HepG2 (cell line): ENCODE results near the gene SOX12. TPM values are rescaled to one million over a fixed set of nuclear protein-coding genes. Genes with fewer than 3 reads are reported as not detected.

Experiments
- CHCHD3 ChIP-seq: sonication (generic); formaldehyde crosslinking; IDR thresholded peaks from 2 replicates; pipeline ENCODE4 v1.8.0; 2022; ENCODE audit warnings: mild to moderate bottlenecking, missing genetic modification reagents, moderate library complexity
- FOXA1 ChIP-seq, 2 experiments: fragments of 450-650 bp in 1 of 2; sonication (generic) in 1 of 2; formaldehyde crosslinking in 1 of 2; IDR thresholded peaks; 2 replicates each; pipeline versions ENCODE4 v1.4.0 to v1.6.1; 2016 to 2020; ENCODE audit warnings: missing genetic modification reagents in 1 of 2
- GATAD1 ChIP-seq: IDR thresholded peaks from 2 replicates; pipeline ENCODE4 v1.6.1; 2016; ENCODE audit warnings: missing genetic modification reagents, missing compliant biosample characterization
- GPBP1L1 ChIP-seq: sonication (generic); formaldehyde crosslinking; IDR thresholded peaks from 2 replicates; pipeline ENCODE4 v1.5.0; 2020; ENCODE audit warnings: mild to moderate bottlenecking, missing genetic modification reagents
- HDAC6 ChIP-seq: fragments of 200-600 bp; sonication (generic); IDR thresholded peaks from 2 replicates; pipeline ENCODE4 v1.7.0; 2017; ENCODE audit warnings: mild to moderate bottlenecking, antibody characterized with exemption, low read length, low read depth
- HNRNPH1 ChIP-seq: fragments of 200-400 bp; formaldehyde crosslinking; optimal IDR thresholded peaks from 2 replicates; pipeline ENCODE3; 2017; ENCODE audit warnings: mild to moderate bottlenecking, low read depth, low read length
- HNRNPL ChIP-seq: fragments of 200-400 bp; formaldehyde crosslinking; IDR thresholded peaks from 2 replicates; pipeline ENCODE4 v1.6.1; 2017; ENCODE audit warnings: mild to moderate bottlenecking, low read depth, low read length
- KLF9 ChIP-seq: IDR thresholded peaks from 2 replicates; pipeline ENCODE4 v1.6.1; 2016; ENCODE audit warnings: low read depth
- RAD21 ChIP-seq: fragments of 450-650 bp; formaldehyde crosslinking; IDR thresholded peaks from 2 replicates; pipeline ENCODE4 v1.5.0; 2020; ENCODE audit warnings: mild to moderate bottlenecking
- STAG1 ChIP-seq: sonication (generic); formaldehyde crosslinking; IDR thresholded peaks from 2 replicates; pipeline ENCODE4 v1.4.0; 2020; ENCODE audit warnings: missing genetic modification reagents
- TBX3 ChIP-seq: fragments of 450-650 bp; IDR thresholded peaks from 2 replicates; pipeline ENCODE4 v1.6.1; 2017; ENCODE audit warnings: antibody characterized with exemption, mild to moderate bottlenecking, inconsistent platforms, borderline replicate concordance
- TEAD3 ChIP-seq: optimal IDR thresholded peaks from 2 replicates; pipeline ENCODE3; 2016; ENCODE audit warnings: borderline replicate concordance
- YEATS2 ChIP-seq: sonication (generic); formaldehyde crosslinking; IDR thresholded peaks from 2 replicates; pipeline ENCODE4 v1.4.0; 2020; ENCODE audit warnings: missing genetic modification reagents, borderline replicate concordance
- ZNF124 ChIP-seq: sonication (generic); formaldehyde crosslinking; IDR thresholded peaks from 2 replicates; pipeline ENCODE4 v1.4.0; 2020; ENCODE audit warnings: missing genetic modification reagents
- ZNF253 ChIP-seq: sonication (generic); formaldehyde crosslinking; IDR thresholded peaks from 2 replicates; pipeline ENCODE4 v1.8.0; 2022; ENCODE audit warnings: mild to moderate bottlenecking, missing genetic modification reagents, borderline replicate concordance
- ZNF414 ChIP-seq: sonication (generic); formaldehyde crosslinking; IDR thresholded peaks from 2 replicates; pipeline ENCODE4 v1.5.0; 2020; ENCODE audit warnings: missing genetic modification reagents
- ZNF557 ChIP-seq: sonication (generic); formaldehyde crosslinking; IDR thresholded peaks from 2 replicates; pipeline ENCODE4 v1.4.0; 2020; ENCODE audit warnings: missing genetic modification reagents
- ZNF569 ChIP-seq: sonication (generic); formaldehyde crosslinking; IDR thresholded peaks from 2 replicates; pipeline ENCODE4 v1.5.0; 2020; ENCODE audit warnings: mild to moderate bottlenecking, missing genetic modification reagents, moderate library complexity, borderline replicate concordance
- ZNF747 ChIP-seq: sonication (generic); formaldehyde crosslinking; IDR thresholded peaks from 2 replicates; pipeline ENCODE4 v1.8.1; 2023; ENCODE audit warnings: missing genetic modification reagents, mild to moderate bottlenecking, borderline replicate concordance
- polyA plus RNA-seq, 8 experiments: library from polyadenylated mRNA; depleted of rRNA in 3 of 8; stranded (reverse) in 7 of 8; unstranded in 1 of 8; fragments of >200 nt; fragmentation: Illumina TruSeq in 4 of 8; extraction: Trizol in 4 of 8; gene quantifications; 2 replicates each; pipeline versions ENCODE4 v1.2.1 to v1.2.3, GENCODE V29; 2011 to 2016; ENCODE audit warnings: low read depth in 4 of 8, missing spikeins in 1 of 8, mixed read lengths in 1 of 8; ENCODE audit not compliant: insufficient read depth in 1 of 8
- total RNA-seq, 5 experiments: library from RNA; depleted of rRNA; stranded (reverse); fragments of >200 nt; fragmentation: Illumina TruSeq; extraction: Trizol; gene quantifications; 2 replicates each; pipeline ENCODE4 v1.2.3, GENCODE V29; 2016; ENCODE audit warnings: low read depth in 1 of 5
- TF ChIP-seq, protein P1 (sequence below): sonication (generic); formaldehyde crosslinking; IDR thresholded peaks from 2 replicates; pipeline ENCODE4; 2020; ENCODE audit warnings: missing genetic modification reagents, mild to moderate bottlenecking, borderline replicate concordance
- TF ChIP-seq, protein P2 (sequence below): sonication (generic); formaldehyde crosslinking; conservative IDR thresholded peaks from 2 replicates; pipeline ENCODE4 v1.8.0; 2022; ENCODE audit warnings: mild to moderate bottlenecking, moderate library complexity, missing genetic modification reagents

Gene SOX12
- total and polyA plus RNA-seq, 2 of the 13 experiments (the other 11 are each of a cell fraction or from before 2014, with no cell fraction given): 10.0 to 18.7 TPM

GRCh38 chr20:297098-297924 lies 28.0 kb upstream of the SOX12 start, which contains the start of gene ZCCHC3 (continued):
- TF ChIP-seq, protein P1, sequence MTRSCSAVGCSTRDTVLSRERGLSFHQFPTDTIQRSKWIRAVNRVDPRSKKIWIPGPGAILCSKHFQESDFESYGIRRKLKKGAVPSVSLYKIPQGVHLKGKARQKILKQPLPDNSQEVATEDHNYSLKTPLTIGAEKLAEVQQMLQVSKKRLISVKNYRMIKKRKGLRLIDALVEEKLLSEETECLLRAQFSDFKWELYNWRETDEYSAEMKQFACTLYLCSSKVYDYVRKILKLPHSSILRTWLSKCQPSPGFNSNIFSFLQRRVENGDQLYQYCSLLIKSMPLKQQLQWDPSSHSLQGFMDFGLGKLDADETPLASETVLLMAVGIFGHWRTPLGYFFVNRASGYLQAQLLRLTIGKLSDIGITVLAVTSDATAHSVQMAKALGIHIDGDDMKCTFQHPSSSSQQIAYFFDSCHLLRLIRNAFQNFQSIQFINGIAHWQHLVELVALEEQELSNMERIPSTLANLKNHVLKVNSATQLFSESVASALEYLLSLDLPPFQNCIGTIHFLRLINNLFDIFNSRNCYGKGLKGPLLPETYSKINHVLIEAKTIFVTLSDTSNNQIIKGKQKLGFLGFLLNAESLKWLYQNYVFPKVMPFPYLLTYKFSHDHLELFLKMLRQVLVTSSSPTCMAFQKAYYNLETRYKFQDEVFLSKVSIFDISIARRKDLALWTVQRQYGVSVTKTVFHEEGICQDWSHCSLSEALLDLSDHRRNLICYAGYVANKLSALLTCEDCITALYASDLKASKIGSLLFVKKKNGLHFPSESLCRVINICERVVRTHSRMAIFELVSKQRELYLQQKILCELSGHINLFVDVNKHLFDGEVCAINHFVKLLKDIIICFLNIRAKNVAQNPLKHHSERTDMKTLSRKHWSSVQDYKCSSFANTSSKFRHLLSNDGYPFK (CRISPR knock-in tag): peak; percentile 86
- TF ChIP-seq HNRNPL: peak; percentile 76; the same call in 1 of the 2 replicates
- TF ChIP-seq FOXA1 (IDR thresholded peaks at IDR 0.05): no peak
- peak; percentile 53 for TF ChIP-seq FOXA1 (CRISPR knock-in tag; IDR thresholded peaks at IDR 0.05)
- TF ChIP-seq CHCHD3: no peak
- peak; percentile 100 for TF ChIP-seq ZNF747
- peak; percentile 95 for TF ChIP-seq ZNF124 (CRISPR knock-in tag)
- 0 out of 2 replicates have a peak, but pooled peaks have one; percentile 87 for TF ChIP-seq ZNF569 (CRISPR knock-in tag)
- 0 out of 2 replicates have a peak, but pooled peaks have one; percentile 34 for TF ChIP-seq TBX3
- TF ChIP-seq, protein P2, sequence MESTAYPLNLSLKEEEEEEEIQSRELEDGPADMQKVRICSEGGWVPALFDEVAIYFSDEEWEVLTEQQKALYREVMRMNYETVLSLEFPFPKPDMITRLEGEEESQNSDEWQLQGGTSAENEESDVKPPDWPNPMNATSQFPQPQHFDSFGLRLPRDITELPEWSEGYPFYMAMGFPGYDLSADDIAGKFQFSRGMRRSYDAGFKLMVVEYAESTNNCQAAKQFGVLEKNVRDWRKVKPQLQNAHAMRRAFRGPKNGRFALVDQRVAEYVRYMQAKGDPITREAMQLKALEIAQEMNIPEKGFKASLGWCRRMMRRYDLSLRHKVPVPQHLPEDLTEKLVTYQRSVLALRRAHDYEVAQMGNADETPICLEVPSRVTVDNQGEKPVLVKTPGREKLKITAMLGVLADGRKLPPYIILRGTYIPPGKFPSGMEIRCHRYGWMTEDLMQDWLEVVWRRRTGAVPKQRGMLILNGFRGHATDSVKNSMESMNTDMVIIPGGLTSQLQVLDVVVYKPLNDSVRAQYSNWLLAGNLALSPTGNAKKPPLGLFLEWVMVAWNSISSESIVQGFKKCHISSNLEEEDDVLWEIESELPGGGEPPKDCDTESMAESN (CRISPR knock-in tag): peak; percentile 95
- peak; percentile 90 for TF ChIP-seq ZNF253 (CRISPR knock-in tag)
- TF ChIP-seq ZNF557 (CRISPR knock-in tag): peak; percentile 85
- TF ChIP-seq KLF9: peak; percentile 97
- TF ChIP-seq TEAD3 (CRISPR knock-in tag): peak; percentile 90
- peak; percentile 86 for TF ChIP-seq GATAD1
- no peak for TF ChIP-seq GPBP1L1 (CRISPR knock-in tag)
- TF ChIP-seq RAD21 (CRISPR knock-in tag): peak; percentile 66
- TF ChIP-seq YEATS2: peak; percentile 92; the same call in 1 of the 2 replicates
- TF ChIP-seq ZNF414 (CRISPR knock-in tag): no peak; the same call in 1 of the 2 replicates
- TF ChIP-seq STAG1 (CRISPR knock-in tag): peak; percentile 49; the same call in 1 of the 2 replicates
- TF ChIP-seq HDAC6: no peak
- TF ChIP-seq HNRNPH1: no peak
